ENCODE data around the gene SEC24A.
"Not testable (repeated sequence)": the region's sequence is repeated elsewhere in the genome, so short reads cannot be mapped to it uniquely, and the experiment has no call there.

GRCh38 chr5:134767528-134768291 lies 119.1 kb downstream of the SEC24A start:
- TF ChIP-seq POLR2A (IDR thresholded peaks at IDR 0.05): not testable (repeated sequence)
- TF ChIP-seq, protein P1, sequence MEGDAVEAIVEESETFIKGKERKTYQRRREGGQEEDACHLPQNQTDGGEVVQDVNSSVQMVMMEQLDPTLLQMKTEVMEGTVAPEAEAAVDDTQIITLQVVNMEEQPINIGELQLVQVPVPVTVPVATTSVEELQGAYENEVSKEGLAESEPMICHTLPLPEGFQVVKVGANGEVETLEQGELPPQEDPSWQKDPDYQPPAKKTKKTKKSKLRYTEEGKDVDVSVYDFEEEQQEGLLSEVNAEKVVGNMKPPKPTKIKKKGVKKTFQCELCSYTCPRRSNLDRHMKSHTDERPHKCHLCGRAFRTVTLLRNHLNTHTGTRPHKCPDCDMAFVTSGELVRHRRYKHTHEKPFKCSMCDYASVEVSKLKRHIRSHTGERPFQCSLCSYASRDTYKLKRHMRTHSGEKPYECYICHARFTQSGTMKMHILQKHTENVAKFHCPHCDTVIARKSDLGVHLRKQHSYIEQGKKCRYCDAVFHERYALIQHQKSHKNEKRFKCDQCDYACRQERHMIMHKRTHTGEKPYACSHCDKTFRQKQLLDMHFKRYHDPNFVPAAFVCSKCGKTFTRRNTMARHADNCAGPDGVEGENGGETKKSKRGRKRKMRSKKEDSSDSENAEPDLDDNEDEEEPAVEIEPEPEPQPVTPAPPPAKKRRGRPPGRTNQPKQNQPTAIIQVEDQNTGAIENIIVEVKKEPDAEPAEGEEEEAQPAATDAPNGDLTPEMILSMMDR (IDR thresholded peaks at IDR 0.05): not testable (repeated sequence)

Data from prostate gland (tissue), 2 donors.